IPS-18c (cell line): ENCODE results near the gene ZCCHC7.
"Not testable (repeated sequence)": the region's sequence is repeated elsewhere in the genome, so short reads cannot be mapped to it uniquely, and the experiment has no call there.

ENCODE experiments used
- H3K4me3 ChIP-seq: 2 replicates; pipeline ENCODE4 v1.7.0; 2013; ENCODE audit warnings: low read depth, mild to moderate bottlenecking, low read length, moderate library complexity; ENCODE audit not compliant: insufficient read depth
- H3K9me3 ChIP-seq: one replicate; pipeline ENCODE4 v1.6.1; 2013; ENCODE audit warnings: mild to moderate bottlenecking, low read length, moderate library complexity; ENCODE audit not compliant: control insufficient read depth, insufficient read depth

ZCCHC7 gene

GRCh38 chr9:37255944-37256862, 135.8 kb downstream of the ZCCHC7 start:
- Histone ChIP-seq H3K4me3 (no peak overlapping the region), H3K9me3 (no peaks in the 10 kb centered on the region)

- Histone ChIP-seq H3K4me3 (no peak overlapping the region), H3K9me3 (no peaks in the 10 kb centered on the region)
These were observed 139.6 kb downstream of the ZCCHC7 start for GRCh38 chr9:37259951-37260350.

- no peaks in the 10 kb centered on the region for H3K9me3 ChIP-seq
- H3K4me3 ChIP-seq = no peak overlapping the region
These were observed 142.0 kb downstream of the ZCCHC7 start for GRCh38 chr9:37262410-37262809.

GRCh38 chr9:37264539-37264938, 144.2 kb downstream of the ZCCHC7 start:
- no peaks in the 10 kb centered on the region for H3K9me3 ChIP-seq
- no peak overlapping the region for H3K4me3 ChIP-seq

- Histone ChIP-seq H3K9me3 (no peaks in the 10 kb centered on the region), H3K4me3 (no peak overlapping the region)
These were observed 146.3 kb downstream of the ZCCHC7 start for GRCh38 chr9:37266630-37267029.

GRCh38 chr9:37269221-37269620, 148.8 kb downstream of the ZCCHC7 start:
- Histone ChIP-seq H3K4me3 (no peak overlapping the region), H3K9me3 (no peaks in the 10 kb centered on the region)

- H3K4me3 ChIP-seq = no peak overlapping the region
- no peaks in the 10 kb centered on the region for H3K9me3 ChIP-seq
These were observed 151.3 kb downstream of the ZCCHC7 start for GRCh38 chr9:37271679-37272078.

- H3K9me3 ChIP-seq = no peaks in the 10 kb centered on the region
These were observed 153.2 kb downstream of the ZCCHC7 start for GRCh38 chr9:37273595-37273994.

GRCh38 chr9:37281541-37281940, 161.2 kb downstream of the ZCCHC7 start:
- no peak overlapping the region for H3K4me3 ChIP-seq

More at GRCh38 chr9:37273595-37273994, 153.2 kb downstream of the ZCCHC7 start:
- H3K4me3 ChIP-seq = no peak overlapping the region

GRCh38 chr9:37283730-37284325, 163.5 kb downstream of the ZCCHC7 start:
- Histone ChIP-seq H3K4me3 (no peak overlapping the region), H3K9me3 (no peaks in the 10 kb centered on the region)

More at GRCh38 chr9:37281541-37281940, 161.2 kb downstream of the ZCCHC7 start:
- H3K9me3 ChIP-seq = no peaks in the 10 kb centered on the region

- Histone ChIP-seq H3K4me3 (no peak overlapping the region), H3K9me3 (no peaks in the 10 kb centered on the region)
These were observed 164.3 kb downstream of the ZCCHC7 start for GRCh38 chr9:37284636-37285035.

- no peak overlapping the region for H3K4me3 ChIP-seq
These were observed 166.3 kb downstream of the ZCCHC7 start for GRCh38 chr9:37286530-37287175.

GRCh38 chr9:37287317-37287716, 166.9 kb downstream of the ZCCHC7 start:
- no peak overlapping the region for H3K4me3 ChIP-seq
- no peaks in the 10 kb centered on the region for H3K9me3 ChIP-seq

More at GRCh38 chr9:37286530-37287175, 166.3 kb downstream of the ZCCHC7 start:
- no peaks in the 10 kb centered on the region for H3K9me3 ChIP-seq

GRCh38 chr9:37289631-37290030, 169.3 kb downstream of the ZCCHC7 start:
- Histone ChIP-seq H3K9me3 (no peaks in the 10 kb centered on the region), H3K4me3 (no peak overlapping the region)

GRCh38 chr9:37290366-37290939, 170.1 kb downstream of the ZCCHC7 start:
- Histone ChIP-seq H3K4me3 (no peak overlapping the region), H3K9me3 (no peaks in the 10 kb centered on the region)

- H3K4me3 ChIP-seq = no peak overlapping the region
- no peaks in the 10 kb centered on the region for H3K9me3 ChIP-seq
These were observed 170.6 kb downstream of the ZCCHC7 start for GRCh38 chr9:37290940-37291485.

- H3K4me3 ChIP-seq, H3K9me3 ChIP-seq: not testable (repeated sequence)
These were observed 171.4 kb downstream of the ZCCHC7 start for GRCh38 chr9:37291612-37292238.
